ENCODE results near the gene OTUD1.
"Not testable (repeated sequence)": the region's sequence is repeated elsewhere in the genome, so short reads cannot be mapped to it uniquely, and the experiment has no call there.

OTUD1 gene

DNA sequence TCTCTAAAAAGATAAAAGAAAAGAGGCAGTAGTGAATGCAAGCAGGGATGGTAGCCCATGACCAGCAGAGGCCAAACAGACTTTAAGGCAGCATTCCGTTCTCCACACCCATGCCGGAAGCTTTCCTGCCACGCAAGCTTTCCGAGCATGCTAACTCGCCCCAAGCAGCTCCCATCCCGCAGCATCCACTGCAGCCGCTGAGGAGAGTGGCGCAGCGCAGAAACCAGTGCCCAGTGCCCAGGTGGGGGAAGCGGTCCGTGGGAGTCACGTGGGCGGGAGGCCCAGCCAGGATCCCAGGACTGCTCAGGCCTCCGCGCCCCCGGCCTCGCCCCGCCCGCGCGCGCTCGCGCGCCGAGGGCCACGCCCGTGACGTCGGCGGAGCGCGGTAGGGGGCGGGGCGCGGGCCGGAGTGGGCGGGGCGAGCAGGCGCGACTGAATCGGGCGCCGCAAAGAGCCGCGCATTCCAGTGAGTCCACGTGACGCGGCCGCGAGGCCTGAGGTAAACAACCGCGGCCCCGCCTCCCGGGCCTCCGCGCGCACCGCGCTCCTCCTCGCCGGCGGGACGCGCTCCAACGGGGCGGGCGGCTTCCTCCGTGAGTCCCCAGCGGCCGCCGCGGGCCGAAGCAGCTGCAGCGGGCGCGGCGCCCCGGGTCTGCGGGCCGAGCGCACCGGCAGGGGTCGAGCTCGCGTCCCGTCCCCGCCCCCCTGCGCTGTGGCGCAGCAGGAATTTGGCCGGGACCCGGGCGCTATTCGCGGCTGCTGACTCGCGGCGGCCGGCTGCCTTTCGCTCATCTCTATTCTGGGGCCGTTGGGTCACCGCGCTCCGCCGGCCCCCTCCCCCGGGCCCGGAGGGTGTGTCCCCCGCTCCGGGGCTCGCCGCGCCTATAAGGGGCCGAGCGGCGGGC lies at the start of gene OTUD1:
Gene OTUD1, plus strand, starts transcription at position 529 of the 905 bp plus-strand sequence. CDS start 383 bp downstream, outside the sequence.
- peak; percentile 93 for DNase-seq

GRCh38 chr10:23390408-23390807 lies 48.5 kb upstream of the OTUD1 start:
- DNase-seq: not testable (repeated sequence)

DNA sequence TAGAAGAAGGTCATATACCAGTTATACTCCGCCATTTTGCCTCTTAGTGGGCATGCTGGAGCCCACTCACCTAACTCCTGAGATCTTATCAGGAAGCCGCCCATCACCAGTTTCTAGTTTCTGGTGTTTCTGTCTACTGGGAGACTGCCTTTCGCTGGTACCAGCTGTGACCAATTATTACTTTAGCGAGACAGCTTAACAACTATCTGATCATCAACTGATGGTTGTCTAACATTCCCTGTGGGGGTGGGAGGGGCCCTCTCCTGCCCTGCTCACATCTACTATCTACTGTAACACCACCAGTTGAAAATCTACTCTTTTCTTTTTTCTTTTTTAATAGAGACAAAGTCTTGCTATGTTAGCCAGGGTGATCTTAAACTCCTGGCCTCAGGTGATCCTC lies 48.1 kb upstream of the OTUD1 start:
- no peak for DNase-seq

DNA sequence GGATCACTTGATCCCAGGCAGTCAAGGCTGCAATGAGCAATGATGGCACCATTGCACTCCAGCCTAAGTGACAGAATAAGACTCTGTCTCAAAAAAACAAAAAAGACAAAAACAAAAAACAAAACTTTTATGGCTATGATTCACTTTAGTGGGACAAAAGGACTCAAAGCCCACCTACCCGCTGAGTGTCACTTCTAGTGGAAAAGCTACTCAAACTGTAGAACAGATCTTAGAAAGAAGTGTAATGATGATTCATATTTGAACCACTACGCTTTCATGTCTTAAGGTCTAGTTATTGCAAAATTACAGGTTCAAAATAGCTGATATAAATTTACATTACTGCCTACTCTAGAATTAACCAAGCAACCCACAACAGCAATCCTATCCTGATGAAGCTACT lies 47.1 kb upstream of the OTUD1 start:
- no peak for DNase-seq

- DNase-seq: no peak
These were observed 43.9 kb upstream of the OTUD1 start for GRCh38 chr10:23395017-23395416.

DNA sequence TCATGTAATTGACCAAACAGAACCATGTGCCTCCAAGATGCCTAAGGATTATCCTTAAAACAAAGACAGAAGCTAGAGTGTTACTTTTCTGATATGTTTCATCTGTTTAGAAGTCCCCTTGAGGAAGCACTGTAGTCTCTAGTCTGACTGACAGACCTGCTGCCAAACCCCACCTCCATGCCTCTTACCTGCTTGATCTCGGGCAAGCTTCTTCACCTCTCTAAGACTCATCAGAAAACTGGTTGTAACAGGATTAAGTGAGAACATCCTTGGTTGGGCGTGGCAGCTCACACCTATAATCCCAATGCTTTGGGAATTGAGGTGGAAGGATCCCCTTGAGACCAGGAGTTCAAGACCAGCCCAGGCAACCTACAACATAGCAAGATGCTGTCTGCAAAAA lies 42.2 kb upstream of the OTUD1 start:
- DNase-seq: no peak

DNA sequence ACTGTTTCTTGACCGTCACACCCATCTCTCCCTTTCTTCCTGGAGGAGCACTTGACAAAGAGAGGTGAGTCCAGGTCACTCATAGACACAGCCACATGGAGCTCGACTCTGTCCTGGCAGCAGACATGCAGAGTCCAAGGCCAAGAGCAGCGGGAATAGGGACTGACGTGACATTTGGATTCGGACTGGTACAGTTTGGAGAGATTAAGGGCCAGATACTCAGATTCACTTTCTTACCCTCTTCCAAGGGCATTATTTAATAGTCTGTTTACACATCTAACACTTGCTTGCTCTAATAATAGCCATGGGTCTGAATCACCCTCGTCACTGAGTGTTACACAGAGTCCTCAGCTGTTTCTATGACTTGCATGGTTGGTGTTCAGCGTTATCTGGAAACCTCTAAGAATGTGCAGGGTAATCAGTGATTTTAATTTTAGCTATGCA lies 39.2 kb upstream of the OTUD1 start:
- DNase-seq: no peak

DNA sequence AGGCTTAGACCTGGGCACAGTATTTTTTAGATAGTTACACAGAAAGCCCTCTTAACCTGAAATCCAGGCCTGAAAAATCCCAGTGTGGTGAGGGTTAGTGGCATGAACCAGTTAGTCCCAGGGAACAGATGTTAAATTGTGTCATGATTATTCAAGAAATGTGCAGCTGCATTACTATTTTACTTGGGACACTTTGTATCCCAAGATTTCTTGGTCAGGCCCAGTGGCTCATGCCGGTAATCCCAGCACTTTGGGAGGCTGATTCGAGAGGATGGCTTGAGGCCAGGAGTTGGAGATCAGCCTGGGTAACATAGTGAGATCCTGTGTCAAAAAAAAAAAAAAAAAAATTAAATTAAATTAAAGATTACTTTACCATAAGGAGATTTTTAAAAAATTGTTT lies 36.0 kb upstream of the OTUD1 start:
- no peak for DNase-seq

GRCh38 chr10:23403278-23403677 lies 35.6 kb upstream of the OTUD1 start:
- no peak for DNase-seq

DNA sequence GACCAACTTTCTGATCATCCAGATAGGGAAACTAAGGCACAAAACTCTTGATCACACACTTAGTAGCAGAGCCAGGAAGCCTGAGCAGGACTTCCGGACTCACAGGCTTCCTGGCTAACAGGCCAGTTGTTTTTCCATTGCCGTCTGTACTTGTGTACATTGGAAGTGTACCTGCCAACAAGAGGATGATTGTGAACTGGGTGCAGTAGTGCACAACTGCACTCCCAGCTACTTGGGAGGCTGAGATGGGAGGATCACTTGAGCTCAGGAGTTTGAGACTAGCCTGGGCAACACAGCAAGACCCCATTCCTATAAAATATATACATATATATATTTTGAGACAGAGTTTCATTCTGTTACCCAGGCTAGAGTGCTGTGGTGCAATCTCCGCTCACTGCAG lies 35.2 kb upstream of the OTUD1 start:
- DNase-seq: no peak

- DNase-seq: no peak
These were observed 34.4 kb upstream of the OTUD1 start for GRCh38 chr10:23404461-23404980.

DNA sequence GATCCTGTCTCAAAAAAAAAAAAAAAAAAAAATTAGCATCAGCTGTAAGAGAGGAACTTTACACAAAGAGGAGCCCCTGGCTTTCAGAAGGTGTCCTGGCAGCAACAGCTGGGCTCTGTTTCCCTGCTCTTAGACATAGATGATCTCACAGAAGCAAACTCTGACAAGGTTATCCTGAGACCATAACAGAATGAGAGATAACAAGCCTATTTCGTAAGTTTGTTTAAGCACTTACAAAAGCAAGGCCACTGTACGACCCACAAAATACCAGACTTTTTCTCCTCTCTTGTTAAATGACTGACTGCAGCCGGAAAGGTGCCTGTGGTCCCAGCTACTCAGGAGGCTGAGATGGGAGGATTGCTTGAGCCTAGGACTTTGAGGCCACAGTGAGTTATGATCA lies 33.3 kb upstream of the OTUD1 start:
- DNase-seq: no peak

DNA sequence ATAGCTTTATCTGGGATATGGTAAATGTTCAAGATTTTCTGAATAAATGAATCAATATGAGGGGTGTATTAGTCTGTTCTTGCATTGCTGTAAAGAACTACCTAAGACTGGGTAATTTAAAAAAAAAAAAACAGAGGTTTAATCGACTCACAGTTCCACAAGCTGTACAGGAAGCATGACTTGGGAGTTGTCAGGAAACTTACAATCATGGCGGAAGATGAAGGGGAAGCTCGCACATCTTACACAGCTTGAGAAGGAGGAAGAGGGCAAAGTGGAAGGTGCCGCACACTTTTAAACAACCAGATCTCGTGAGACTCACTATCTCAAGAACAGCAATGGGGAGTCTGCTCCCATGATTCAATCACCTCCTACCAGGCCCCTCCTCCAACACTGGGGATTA lies 32.5 kb upstream of the OTUD1 start:
- no peak for DNase-seq

- no peak for DNase-seq
These were observed 30.4 kb upstream of the OTUD1 start for GRCh38 chr10:23408330-23408976.

- no peak for DNase-seq
These were observed 26.7 kb upstream of the OTUD1 start for GRCh38 chr10:23412223-23412622.

DNA sequence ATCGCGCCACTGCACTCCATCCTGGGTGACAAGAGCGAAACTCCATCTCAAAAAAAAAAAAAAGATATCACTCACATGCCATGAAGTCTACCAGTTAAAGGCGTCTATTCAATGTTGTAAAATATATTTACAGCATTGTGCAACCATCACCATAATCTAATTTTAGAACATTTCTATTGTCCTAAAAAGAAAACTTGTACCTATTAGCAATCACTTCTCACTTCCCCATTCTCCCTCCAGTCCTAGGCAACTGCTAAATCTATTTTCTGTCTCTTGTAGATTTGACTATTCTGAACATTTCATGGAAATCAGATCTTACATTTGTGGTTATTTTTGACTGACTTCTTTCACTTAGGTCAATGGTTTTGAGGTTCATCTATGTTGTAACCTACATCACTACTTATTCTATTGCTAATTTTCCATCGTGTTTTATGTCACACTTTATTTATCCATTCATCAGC lies 25.2 kb upstream of the OTUD1 start:
- no peak for DNase-seq

GRCh38 chr10:23414658-23415057 lies 24.2 kb upstream of the OTUD1 start:
- DNase-seq: no peak

DNA sequence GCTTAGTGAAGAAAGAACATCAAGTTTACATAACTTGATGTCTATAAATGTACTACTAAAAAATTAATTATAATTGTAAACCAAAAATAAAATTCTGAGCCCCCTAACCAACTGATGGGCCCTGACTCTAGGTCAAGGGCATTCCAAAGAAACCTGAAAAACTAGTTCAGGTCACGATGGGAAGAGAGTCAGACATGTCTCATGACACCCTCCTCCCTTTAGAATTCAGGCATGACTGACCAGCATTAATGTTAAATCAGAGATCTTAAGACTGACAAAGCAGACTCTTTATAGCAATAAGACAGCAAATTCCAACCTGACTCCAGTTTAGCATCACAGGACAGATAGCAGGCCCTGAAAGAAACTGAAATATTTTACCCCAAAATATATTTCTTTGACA lies 21.6 kb upstream of the OTUD1 start:
- DNase-seq: no peak

- no peak for DNase-seq
These were observed 20.7 kb upstream of the OTUD1 start for GRCh38 chr10:23418051-23418681.

DNA sequence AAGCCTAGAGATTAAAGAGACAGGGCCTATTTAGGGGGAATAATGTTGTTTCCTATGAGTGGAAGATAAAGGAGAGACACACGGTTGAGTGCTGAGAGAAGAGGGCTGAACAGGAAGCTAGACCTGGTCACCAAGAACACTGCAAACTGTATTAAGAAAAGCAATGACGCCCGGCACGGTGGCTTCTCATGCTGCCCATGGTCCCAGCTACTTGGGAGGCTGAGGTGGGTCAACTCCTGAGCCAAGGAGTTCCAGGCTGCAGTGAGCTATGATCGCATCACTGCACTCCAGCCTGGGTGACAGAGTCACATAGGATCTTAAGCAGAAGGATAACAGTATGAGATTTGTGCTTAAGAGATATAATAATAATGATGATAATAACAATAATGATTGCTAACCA lies 19.7 kb upstream of the OTUD1 start:
- DNase-seq: no peak

DNA sequence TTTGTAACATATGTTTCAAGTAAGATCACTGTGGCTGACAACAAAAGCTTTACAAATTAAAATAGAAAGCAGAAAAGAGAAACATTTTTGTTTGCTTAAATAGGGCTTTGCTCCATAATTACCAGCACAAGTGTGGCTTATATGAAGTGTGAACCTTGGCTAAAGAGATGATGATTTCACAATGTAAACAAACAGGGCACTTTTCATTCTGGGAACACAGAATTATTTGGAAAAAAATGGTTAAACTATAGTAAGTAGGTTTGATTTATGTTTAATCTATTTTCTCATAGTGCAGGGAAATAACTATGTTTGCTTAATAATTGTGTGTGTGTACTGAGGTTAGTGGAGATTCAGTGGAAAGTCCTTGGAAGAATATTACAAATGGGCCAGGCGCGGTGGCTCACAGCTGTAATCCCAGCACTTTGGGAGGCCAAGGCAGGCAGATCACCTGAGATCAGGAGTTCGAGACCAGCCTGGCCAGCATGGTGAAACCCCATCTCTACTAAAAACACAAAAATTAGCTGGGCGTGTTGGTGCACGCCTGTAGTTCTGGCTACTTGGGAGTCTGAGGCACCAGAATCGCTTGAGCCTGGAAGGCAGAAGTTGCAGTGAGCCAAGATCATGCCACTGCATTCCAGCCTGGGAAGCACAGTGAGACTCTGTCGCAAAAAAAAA lies 19.1 kb upstream of the OTUD1 start:
- no peak for DNase-seq

DNA sequence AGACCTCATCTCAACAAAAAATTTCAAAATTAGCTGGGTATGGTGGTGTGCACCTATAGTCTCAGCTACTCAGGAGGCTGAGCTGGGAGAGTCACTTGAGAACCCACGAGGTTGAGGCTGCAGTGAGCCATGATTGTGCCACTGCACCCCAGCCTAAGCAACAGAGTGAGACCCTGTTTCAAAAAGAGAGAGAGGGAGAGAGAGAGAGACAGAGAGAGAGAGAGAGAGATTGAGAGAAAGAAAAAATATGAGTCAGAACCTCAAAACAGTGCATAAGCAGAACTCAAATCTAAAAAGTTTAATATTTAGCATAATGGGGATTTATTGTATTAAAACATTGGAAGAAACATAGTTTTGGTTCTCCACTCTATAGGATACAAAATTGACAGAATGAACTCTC lies 17.5 kb upstream of the OTUD1 start:
- no peak for DNase-seq

DNA sequence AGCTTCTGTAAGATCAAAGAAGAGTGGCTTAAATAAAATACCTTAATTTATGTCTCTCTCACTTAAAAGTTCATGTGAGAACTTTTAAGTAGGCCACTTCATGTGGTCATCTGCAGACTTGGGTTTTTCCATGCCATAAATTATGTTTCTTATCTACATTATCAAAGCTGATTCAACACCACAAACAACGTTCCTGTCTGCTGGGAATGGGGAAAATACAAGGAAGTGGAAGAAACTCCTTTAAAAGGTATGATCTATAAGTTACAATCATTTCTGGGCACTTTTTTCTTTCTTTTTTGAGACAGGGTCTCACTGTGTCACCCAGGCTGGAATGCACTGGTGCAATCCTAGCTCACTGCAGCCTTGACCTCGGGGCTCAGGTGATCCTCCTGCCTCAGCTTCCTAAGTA lies 16.9 kb upstream of the OTUD1 start:
- DNase-seq: no peak

Measured in activated T-cell treated with anti-CD3 and anti-CD28 coated beads for 4 hours (primary cell).